H9 (cell line): ENCODE data around the gene UBP1. TPM values are rescaled to one million over a fixed set of nuclear protein-coding genes. Genes with fewer than 3 reads are reported as not detected.
"Not testable (repeated sequence)": the region's sequence is repeated elsewhere in the genome, so short reads cannot be mapped to it uniquely, and the experiment has no call there.

Experiments used
- DNase-seq: peaks from one replicate; pipeline ENCODE4 v3.0.0-alpha.2; 2017
- H2AFZ ChIP-seq: one replicate; pipeline ENCODE4 v1.6.1; 2013; ENCODE audit warnings: mild to moderate bottlenecking, low read length, control low read depth, moderate library complexity
- H2AK5ac ChIP-seq: 2 replicates; pipeline ENCODE4 v1.6.1; 2013; ENCODE audit warnings: low read length, control low read depth, mixed read lengths; ENCODE audit not compliant: insufficient read length
- H2BK120ac ChIP-seq: one replicate; pipeline ENCODE4 v1.6.1; 2013; ENCODE audit warnings: low read depth, mild to moderate bottlenecking, low read length, control low read depth, inconsistent platforms; ENCODE audit not compliant: poor library complexity, severe bottlenecking
- H2BK12ac ChIP-seq: 2 replicates; pipeline ENCODE4 v1.6.1; 2013; ENCODE audit warnings: low read length, control low read depth, mixed read lengths, low read depth; ENCODE audit not compliant: insufficient read length
- H2BK15ac ChIP-seq: 2 replicates; pipeline ENCODE4 v1.6.1; 2013; ENCODE audit warnings: low read depth, low read length, control low read depth
- H2BK20ac ChIP-seq: one replicate; pipeline ENCODE4 v1.6.1; 2013; ENCODE audit warnings: low read depth, mild to moderate bottlenecking, low read length, control low read depth, inconsistent platforms; ENCODE audit not compliant: poor library complexity, severe bottlenecking
- H2BK5ac ChIP-seq: 2 replicates; pipeline ENCODE4 v1.6.1; 2013; ENCODE audit warnings: low read length, control low read depth, mixed read lengths; ENCODE audit not compliant: insufficient read length
- H3K14ac ChIP-seq: 2 replicates; pipeline ENCODE4 v1.6.1; 2013; ENCODE audit warnings: low read length, control low read depth; ENCODE audit not compliant: insufficient read depth
- H3K18ac ChIP-seq: 2 replicates; pipeline ENCODE4 v1.6.1; 2013; ENCODE audit warnings: low read depth, mild to moderate bottlenecking, mixed read lengths, low read length, control low read depth; ENCODE audit not compliant: insufficient read length
- H3K23ac ChIP-seq: 2 replicates; pipeline ENCODE4 v1.6.1; 2013; ENCODE audit warnings: low read length, control low read depth, mixed read lengths, low read depth; ENCODE audit not compliant: insufficient read length
- H3K23me2 ChIP-seq: 2 replicates; pipeline ENCODE4 v1.6.1; 2013; ENCODE audit warnings: low read depth, mild to moderate bottlenecking, mixed read lengths, low read length, control low read depth; ENCODE audit not compliant: insufficient read length, poor library complexity, severe bottlenecking
- H3K27ac ChIP-seq: 2 replicates; pipeline ENCODE4 v1.5.1; 2013; ENCODE audit warnings: low read length, control low read depth, mixed read lengths, low read depth; ENCODE audit not compliant: insufficient read length
- H3K27me3 ChIP-seq: 2 replicates; pipeline ENCODE4 v1.6.1; 2013; ENCODE audit warnings: low read length, control low read depth, inconsistent platforms; ENCODE audit not compliant: insufficient read depth
- H3K4ac ChIP-seq: 2 replicates; pipeline ENCODE4 v1.6.1; 2013; ENCODE audit warnings: low read depth, mild to moderate bottlenecking, control low read depth, inconsistent platforms, low read length, moderate library complexity
- H3K4me1 ChIP-seq: 2 replicates; pipeline ENCODE4 v1.6.1; 2013; ENCODE audit warnings: low read length, control low read depth, inconsistent platforms; ENCODE audit not compliant: insufficient read depth
- H3K4me2 ChIP-seq: 2 replicates; pipeline ENCODE4 v1.6.1; 2013; ENCODE audit warnings: low read length, control low read depth, mixed read lengths; ENCODE audit not compliant: insufficient read length, insufficient read depth
- H3K56ac ChIP-seq: 2 replicates; pipeline ENCODE4 v1.6.1; 2013; ENCODE audit warnings: low read depth, mild to moderate bottlenecking, mixed read lengths, low read length, control low read depth; ENCODE audit not compliant: insufficient read length
- H3K79me1 ChIP-seq: 2 replicates; pipeline ENCODE4 v1.6.1; 2013; ENCODE audit warnings: low read depth, mild to moderate bottlenecking, moderate library complexity, low read length, control low read depth, inconsistent platforms; ENCODE audit not compliant: insufficient read depth, poor library complexity, severe bottlenecking
- H3K79me2 ChIP-seq: 2 replicates; pipeline ENCODE4 v1.6.1; 2013; ENCODE audit warnings: low read length, control low read depth, inconsistent platforms; ENCODE audit not compliant: insufficient read depth
- H3K9ac ChIP-seq: 2 replicates; pipeline ENCODE4 v1.6.1; 2013; ENCODE audit warnings: low read length, control low read depth, mixed read lengths; ENCODE audit not compliant: insufficient read length; ENCODE audit errors: extremely low read depth
- H3K9me3 ChIP-seq: one replicate; pipeline ENCODE4 v1.6.1; 2013; ENCODE audit warnings: low read depth, low read length, inconsistent platforms; ENCODE audit not compliant: control insufficient read depth
- H3T11ph ChIP-seq: one replicate; pipeline ENCODE4 v1.6.1; 2013; ENCODE audit warnings: mild to moderate bottlenecking, low read length, control low read depth, inconsistent platforms
- H4K20me1 ChIP-seq: one replicate; pipeline ENCODE4 v1.6.1; 2013; ENCODE audit not compliant: control insufficient read depth, insufficient read length, insufficient read depth
- H4K5ac ChIP-seq: 2 replicates; pipeline ENCODE4 v1.6.1; 2013; ENCODE audit warnings: low read depth, mild to moderate bottlenecking, mixed read lengths, low read length, control low read depth; ENCODE audit not compliant: insufficient read length
- H4K8ac ChIP-seq: replicated peaks from 2 replicates; pipeline ENCODE4 v1.6.1; 2013; ENCODE audit warnings: low read length, control low read depth, mixed read lengths, low read depth; ENCODE audit not compliant: insufficient read length
- H4K91ac ChIP-seq: 2 replicates; pipeline ENCODE4 v1.6.1; 2013; ENCODE audit warnings: low read depth, mild to moderate bottlenecking, moderate library complexity, mixed read lengths, low read length, control low read depth; ENCODE audit not compliant: insufficient read length
- H3K27ac Mint-ChIP-seq, 3 experiments: 2 replicates in 2 of 3; 3 replicates in 1 of 3; pipeline ENCODE4 v1.8.0; 2020 to 2021; ENCODE audit warnings: mixed read lengths in 3 of 3, mild to moderate bottlenecking in 1 of 3, moderate library complexity in 1 of 3
- H3K27me3 Mint-ChIP-seq: 2 replicates; pipeline ENCODE4 v1.8.0; 2021; ENCODE audit warnings: low read depth, mild to moderate bottlenecking, moderate library complexity, mixed read lengths
- H3K36me3 Mint-ChIP-seq, 3 experiments: 2 replicates in 2 of 3; 3 replicates in 1 of 3; pipeline ENCODE4 v1.8.0; 2020 to 2021; ENCODE audit warnings: low read depth in 3 of 3, mixed read lengths in 3 of 3; ENCODE audit not compliant: insufficient read depth in 1 of 3
- H3K4me1 Mint-ChIP-seq, 2 experiments: 2 replicates each; pipeline ENCODE4 v1.8.0; 2020; ENCODE audit warnings: mixed read lengths in 2 of 2
- H3K4me3 Mint-ChIP-seq, 2 experiments: 2 replicates in 1 of 2; 3 replicates in 1 of 2; pipeline ENCODE4 v1.8.0; 2020 to 2021; ENCODE audit warnings: mild to moderate bottlenecking in 2 of 2, mixed read lengths in 2 of 2, moderate library complexity in 1 of 2
- H3K9me3 Mint-ChIP-seq, 2 experiments: 2 replicates in 1 of 2; 3 replicates in 1 of 2; pipeline ENCODE4 v1.8.0; 2020; ENCODE audit warnings: mild to moderate bottlenecking in 2 of 2, mixed read lengths in 2 of 2, moderate library complexity in 1 of 2
- WGBS: extraction: QIAGEN DNeasy Blood & Tissue Kit; methylation state at CpG from one replicate; pipeline ENCODE4 v1.1.7; 2013; ENCODE audit warnings: missing lambda C conversion rate, low lambda C conversion rate, mixed read lengths; ENCODE audit not compliant: insufficient read length; ENCODE audit errors: extremely low coverage; 5-methylcytosine and 5-hydroxymethylcytosine counted together
- total RNA-seq: library from RNA; stranded (reverse); gene quantifications from 2 replicates; pipeline ENCODE4 v1.2.1, GENCODE V29; 2021
- TF ChIP-seq, protein P1 (sequence below): fragments of 200-600 bp; sonication (generic); conservative IDR thresholded peaks from 3 replicates; pipeline ENCODE4 v1.8.0; 2021; ENCODE audit warnings: antibody characterized with exemption, mild to moderate bottlenecking

UBP1 gene
- total RNA-seq, 1 experiment from 2014 or later: 103 TPM

DNA sequence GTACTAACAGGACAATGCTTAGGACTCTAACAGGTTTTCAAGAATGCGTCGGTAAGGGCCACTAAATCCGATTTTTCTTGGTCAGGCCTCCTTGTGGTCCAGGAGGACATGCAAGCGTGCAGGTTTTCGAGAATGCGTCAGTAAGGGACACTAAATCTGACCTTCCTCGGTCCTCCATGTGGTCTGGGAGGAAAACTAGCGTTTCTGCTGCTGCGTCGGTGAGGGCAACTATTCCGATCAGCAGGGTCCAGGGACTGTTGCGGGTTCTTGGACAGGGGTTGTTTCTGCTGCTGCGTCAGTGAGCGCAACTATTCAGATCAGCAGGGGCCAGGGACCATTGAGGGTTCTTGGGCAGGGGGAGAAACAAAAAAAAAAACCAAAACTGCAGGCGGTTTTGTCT lies 7.8 kb upstream of the UBP1 start:
- peak overlapping the region; percentile 22 for H2AFZ ChIP-seq
- no peak overlapping the region for H4K8ac ChIP-seq
- H3K4ac ChIP-seq: no peak overlapping the region
- H3K4me1 Mint-ChIP-seq: peaks cover 17 to 25% of the 10 kb centered on the region in 2 experiments
- H3K79me1 ChIP-seq: no peaks in the 10 kb centered on the region
- H2BK12ac ChIP-seq: no peak overlapping the region
- peak overlapping the region; percentile 73 to 98 for H3K4me3 Mint-ChIP-seq
- no peaks in the 10 kb centered on the region for H3K9me3 ChIP-seq
- H3K14ac ChIP-seq: no peak overlapping the region
- H3K23me2 ChIP-seq: peaks cover 8% of the 10 kb centered on the region
- no peak overlapping the region for H2BK5ac ChIP-seq
- no peaks in the 10 kb centered on the region for H3K79me2 ChIP-seq
- TF ChIP-seq, protein P1, sequence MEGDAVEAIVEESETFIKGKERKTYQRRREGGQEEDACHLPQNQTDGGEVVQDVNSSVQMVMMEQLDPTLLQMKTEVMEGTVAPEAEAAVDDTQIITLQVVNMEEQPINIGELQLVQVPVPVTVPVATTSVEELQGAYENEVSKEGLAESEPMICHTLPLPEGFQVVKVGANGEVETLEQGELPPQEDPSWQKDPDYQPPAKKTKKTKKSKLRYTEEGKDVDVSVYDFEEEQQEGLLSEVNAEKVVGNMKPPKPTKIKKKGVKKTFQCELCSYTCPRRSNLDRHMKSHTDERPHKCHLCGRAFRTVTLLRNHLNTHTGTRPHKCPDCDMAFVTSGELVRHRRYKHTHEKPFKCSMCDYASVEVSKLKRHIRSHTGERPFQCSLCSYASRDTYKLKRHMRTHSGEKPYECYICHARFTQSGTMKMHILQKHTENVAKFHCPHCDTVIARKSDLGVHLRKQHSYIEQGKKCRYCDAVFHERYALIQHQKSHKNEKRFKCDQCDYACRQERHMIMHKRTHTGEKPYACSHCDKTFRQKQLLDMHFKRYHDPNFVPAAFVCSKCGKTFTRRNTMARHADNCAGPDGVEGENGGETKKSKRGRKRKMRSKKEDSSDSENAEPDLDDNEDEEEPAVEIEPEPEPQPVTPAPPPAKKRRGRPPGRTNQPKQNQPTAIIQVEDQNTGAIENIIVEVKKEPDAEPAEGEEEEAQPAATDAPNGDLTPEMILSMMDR: no peak
- no peak overlapping the region for H3K18ac ChIP-seq
- no peaks in the 10 kb centered on the region for H3K4me1 ChIP-seq
- H2AK5ac ChIP-seq: no peak overlapping the region
- H3K23ac ChIP-seq: no peak overlapping the region
- no peak overlapping the region for H2BK20ac ChIP-seq
- peaks cover 2% of the 10 kb centered on the region; the same call in 1 of the 2 replicates for H3K27me3 Mint-ChIP-seq
- H3T11ph ChIP-seq: no peak overlapping the region
- no peaks in the 10 kb centered on the region for H3K27me3 ChIP-seq
- H3K27ac Mint-ChIP-seq: peak overlapping the region; percentile 14 to 41 (median 18); a peak in 3 of 7 replicates
- H3K9me3 Mint-ChIP-seq: no peaks in the 10 kb centered on the region; a peak in 1 of 5 replicates
- H2BK120ac ChIP-seq: no peak overlapping the region
- H4K5ac ChIP-seq: no peak overlapping the region
- no peaks in the 10 kb centered on the region for H4K20me1 ChIP-seq
- WGBS: no CpG with 5 or more reads among the region's 15 CpGs
- no peak overlapping the region for H3K56ac ChIP-seq
- H3K9ac ChIP-seq: peak overlapping the region; percentile 19
- H3K27ac ChIP-seq: no peak overlapping the region
- H2BK15ac ChIP-seq: no peak overlapping the region
- peaks cover 25 to 34% (median 28%) of the 10 kb centered on the region in 3 experiments; a peak in 6 of 7 replicates for H3K36me3 Mint-ChIP-seq
- DNase-seq: no peak
- H3K4me2 ChIP-seq: peak overlapping the region; percentile 97
- no peak overlapping the region for H4K91ac ChIP-seq

DNA sequence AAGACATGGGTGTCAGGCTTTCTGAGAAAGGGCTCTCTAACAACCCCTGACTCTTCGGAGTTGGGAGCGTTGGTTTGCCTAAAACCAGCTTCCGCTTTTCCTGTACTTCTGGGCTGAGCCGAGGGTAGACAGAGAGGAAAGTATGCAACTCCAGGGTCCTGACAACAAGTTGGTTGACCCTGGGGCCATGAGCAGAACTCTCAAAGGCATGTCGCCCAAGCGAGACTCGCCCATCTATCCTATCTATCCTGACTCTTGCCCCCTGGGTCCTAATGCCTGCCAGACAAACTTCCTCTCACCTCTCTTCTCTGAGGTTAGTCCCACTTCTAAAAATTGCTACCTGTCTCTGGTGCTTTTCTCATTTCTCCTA lies 7.0 kb upstream of the UBP1 start:
- H3K56ac ChIP-seq, H2BK120ac ChIP-seq, H3K9me3 ChIP-seq, H3K23me2 ChIP-seq, H3K27me3 Mint-ChIP-seq, H2BK20ac ChIP-seq, H3K4ac ChIP-seq, H3K23ac ChIP-seq, H2BK12ac ChIP-seq, H3K18ac ChIP-seq, H3K79me1 ChIP-seq, H2AFZ ChIP-seq, H4K8ac ChIP-seq, H3T11ph ChIP-seq, H4K20me1 ChIP-seq, H4K91ac ChIP-seq, H3K4me1 ChIP-seq, H2BK5ac ChIP-seq, H2BK15ac ChIP-seq, H3K27ac ChIP-seq, H3K9me3 Mint-ChIP-seq, H3K9ac ChIP-seq, H3K27me3 ChIP-seq, H4K5ac ChIP-seq, H3K79me2 ChIP-seq, H2AK5ac ChIP-seq, DNase-seq, H3K14ac ChIP-seq: not testable (repeated sequence)
- H3K27ac Mint-ChIP-seq: peak overlapping the region in 1 of 3 experiments; percentile 21; a peak in 1 of 7 replicates
- H3K4me1 Mint-ChIP-seq: peaks cover 17 to 25% of the 10 kb centered on the region in 2 experiments
- peak overlapping the region; percentile 97 for H3K4me2 ChIP-seq
- no CpG with 5 or more reads among the region's 7 CpGs for WGBS
- peak overlapping the region; percentile 73 to 98 for H3K4me3 Mint-ChIP-seq
- H3K36me3 Mint-ChIP-seq: peaks cover 18 to 27% (median 21%) of the 10 kb centered on the region in 3 experiments; a peak in 6 of 7 replicates
